ENCODE results near the gene EP400. TPM values are rescaled to one million over a fixed set of nuclear protein-coding genes. Genes with fewer than 3 reads are reported as not detected.

Gene EP400
- total RNA-seq, 1 experiment from 2014 or later = 61.7 TPM

- H3K4me1 ChIP-seq (ENCODE audit: insufficient read depth, low read length) = no peaks in the 10 kb centered on the region
- no peak overlapping the region for H4K5ac ChIP-seq (ENCODE audit: insufficient read length, low read depth, low read length)
- H2BK5ac ChIP-seq (ENCODE audit: insufficient read length, low read length) = no peak overlapping the region
- Mint-ChIP-seq H3K27ac (no peak overlapping the region), H3K9me3 (no peaks in the 10 kb centered on the region; a peak in 1 of 5 replicates), H3K36me3 (ENCODE audit: insufficient read depth in 1 of 3, low read depth in 3 of 3) (peaks cover 6 to 35% (median 29%) of the 10 kb centered on the region in 3 experiments), H3K4me3 (no peak overlapping the region), H3K27me3 (ENCODE audit: low read depth) (no peaks in the 10 kb centered on the region), H3K4me1 (no peaks in the 10 kb centered on the region)
- DNase-seq = no peak
- no peaks in the 10 kb centered on the region for H3K27me3 ChIP-seq (ENCODE audit: insufficient read depth, low read length)
- no peak overlapping the region for H3K27ac ChIP-seq (ENCODE audit: insufficient read length, low read depth, low read length)
- no peak overlapping the region for H3K18ac ChIP-seq (ENCODE audit: insufficient read length, low read depth, low read length)
- H3K9ac ChIP-seq (ENCODE audit: extremely low read depth, insufficient read length, low read length) = no peak overlapping the region
- WGBS (ENCODE audit: extremely low coverage, insufficient read length, low lambda C conversion rate) = no CpG with 5 or more reads among the region's 35 CpGs
- no peak overlapping the region for H2BK120ac ChIP-seq (ENCODE audit: low read depth, low read length, poor library complexity, severe bottlenecking)
- H4K8ac ChIP-seq (replicated peaks; ENCODE audit: insufficient read length, low read depth, low read length) = no peak overlapping the region
- no peaks in the 10 kb centered on the region for H3K79me2 ChIP-seq (ENCODE audit: insufficient read depth, low read length)
- H3K4ac ChIP-seq (ENCODE audit: low read depth, low read length) = no peak overlapping the region
- no peak overlapping the region for H4K91ac ChIP-seq (ENCODE audit: insufficient read length, low read depth, low read length)
- no peak overlapping the region for H3T11ph ChIP-seq (ENCODE audit: low read length)
- no peak overlapping the region for H3K4me2 ChIP-seq (ENCODE audit: insufficient read depth, insufficient read length, low read length)
- H4K20me1 ChIP-seq (ENCODE audit: control insufficient read depth, insufficient read depth, insufficient read length) = no peaks in the 10 kb centered on the region
- H3K9me3 ChIP-seq (ENCODE audit: control insufficient read depth, low read depth, low read length) = no peaks in the 10 kb centered on the region
- H3K23ac ChIP-seq (ENCODE audit: insufficient read length, low read depth, low read length) = no peak overlapping the region
- no peak overlapping the region for H2AK5ac ChIP-seq (ENCODE audit: insufficient read length, low read length)
- no peak overlapping the region for H2BK12ac ChIP-seq (ENCODE audit: insufficient read length, low read depth, low read length)
- no peak overlapping the region for H2BK20ac ChIP-seq (ENCODE audit: low read depth, low read length, poor library complexity, severe bottlenecking)
- no peak overlapping the region for H2BK15ac ChIP-seq (ENCODE audit: low read depth, low read length)
- no peak overlapping the region for H3K56ac ChIP-seq (ENCODE audit: insufficient read length, low read depth, low read length)
- H3K79me1 ChIP-seq (ENCODE audit: insufficient read depth, low read depth, low read length, poor library complexity, severe bottlenecking) = no peaks in the 10 kb centered on the region
- no peak for TF ChIP-seq CTCF (conservative IDR thresholded peaks at IDR 0.05)
- no peak overlapping the region for H2AFZ ChIP-seq (ENCODE audit: low read length)
- no peak overlapping the region for H3K14ac ChIP-seq (ENCODE audit: insufficient read depth, low read length)
- no peaks in the 10 kb centered on the region for H3K23me2 ChIP-seq (ENCODE audit: insufficient read length, low read depth, low read length, poor library complexity, severe bottlenecking)
Measured at GRCh38 chr12:131920902-131921840, 28.6 kb upstream of the EP400 start.
